HCT116 (cell line): Measurements from ENCODE around the gene GRM5. TPM values are rescaled to one million over a fixed set of nuclear protein-coding genes. Genes with fewer than 3 reads are reported as not detected.

Experiments used
- ATAC-seq: fragments of 200-7000 bp; cut with Tn5 transposase; 2 replicates; pipeline ENCODE4 v1.9.1; 2020; ENCODE audit warnings: mild to moderate bottlenecking, moderate library complexity
- BruUV-seq: library from RNA; stranded (reverse); fragments of 400-500 nt; replicated peaks from 2 replicates; lab custom pipeline; 2021; lab: Mats Ljungman, UMichigan
- CTCF ChIA-PET: fragments of 300-600 bp; sonication (Branson Sonifier 250); formaldehyde crosslinking; loops from one replicate; lab custom pipeline; 2021; ENCODE audit warnings: antibody characterized with exemption; lab: Charles Lee
- POLR2A ChIA-PET: fragments of 300-600, 350-600 bp; sonication (Branson Sonifier 250); formaldehyde crosslinking; loops from one replicate; lab custom pipeline; 2021; ENCODE audit warnings: antibody characterized with exemption; lab: Charles Lee
- RAD21 ChIA-PET, 2 experiments: fragments of 300-600 bp; sonication (Branson Sonifier 250); formaldehyde crosslinking; loops; one replicate each; lab custom pipeline; 2023; ENCODE audit warnings: low total read pairs in 2 of 2; ENCODE audit not compliant: uncharacterized antibody in 2 of 2, unreplicated experiment in 2 of 2, low non-redundant PET in 1 of 2; lab: Charles Lee
- DNase-seq: peaks from one replicate; pipeline ENCODE4 v3.0.0-alpha.2; 2010; ENCODE audit warnings: low read depth, low spot score
- H2AFZ ChIP-seq: fragments of 200-600 bp; shearing (Covaris generic), sonication (generic); 2 replicates; pipeline ENCODE4 v1.6.1; 2017; ENCODE audit warnings: low read depth, mixed run types, mixed read lengths, antibody characterized with exemption, low read length; ENCODE audit not compliant: poor library complexity, severe bottlenecking
- H3K27ac ChIP-seq: 2 replicates; pipeline ENCODE4 v1.5.1; 2012; ENCODE audit warnings: low read depth, low read length
- H3K27me3 ChIP-seq: fragments of 200-600 bp; sonication (generic); 2 replicates; pipeline ENCODE4 v1.6.1; 2016; ENCODE audit warnings: mixed run types, low read length, mixed read lengths; ENCODE audit not compliant: insufficient read depth
- H3K36me3 ChIP-seq, 2 experiments: fragments of 200-500 bp in 1 of 2; fragments of 200-600 bp in 1 of 2; sonication (Bioruptor generic) in 1 of 2; sonication (generic) in 1 of 2; 2 replicates each; pipeline versions ENCODE4 v1.5.1 to v1.6.1; 2014 to 2016; ENCODE audit warnings: low read length in 2 of 2, inconsistent platforms in 1 of 2, mixed read lengths in 1 of 2, mixed run types in 1 of 2; ENCODE audit not compliant: insufficient read depth in 2 of 2, control insufficient read depth in 1 of 2
- H3K4me1 ChIP-seq, 2 experiments: fragments of 200-600 bp in 1 of 2; sonication (generic) in 1 of 2; 2 replicates each; pipeline versions ENCODE4 v1.5.1 to v1.6.1; 2012 to 2017; ENCODE audit warnings: low read length in 2 of 2, inconsistent platforms in 1 of 2, mild to moderate bottlenecking in 1 of 2, mixed read lengths in 1 of 2, mixed run types in 1 of 2, moderate library complexity in 1 of 2; ENCODE audit not compliant: insufficient read depth in 2 of 2, control insufficient read depth in 1 of 2
- H3K4me2 ChIP-seq: fragments of 200-600 bp; sonication (generic); 2 replicates; pipeline ENCODE4 v1.6.1; 2017; ENCODE audit warnings: mixed run types, low read length, mixed read lengths
- H3K4me3 ChIP-seq, 2 experiments: fragments of 200-600 bp in 1 of 2; sonication (generic) in 1 of 2; replicated peaks in 1 of 2; 2 replicates each; pipeline ENCODE4 v1.5.1; 2011 to 2016; ENCODE audit warnings: low read length in 2 of 2, control low read depth in 1 of 2, low read depth in 1 of 2, mild to moderate bottlenecking in 1 of 2, mixed read lengths in 1 of 2, mixed run types in 1 of 2
- H3K79me2 ChIP-seq: fragments of 200-600 bp; sonication (generic); 2 replicates; pipeline ENCODE4 v1.6.1; 2017; ENCODE audit warnings: mild to moderate bottlenecking, mixed run types, low read length, moderate library complexity, mixed read lengths; ENCODE audit not compliant: insufficient read depth
- H3K9ac ChIP-seq: fragments of 200-600 bp; sonication (generic); 2 replicates; pipeline ENCODE4 v1.6.1; 2016; ENCODE audit warnings: low read length, mixed read lengths
- H3K9me2 ChIP-seq: fragments of 200-600 bp; sonication (generic), shearing (Covaris generic); 2 replicates; pipeline ENCODE4 v1.6.1; 2017; ENCODE audit warnings: mixed run types, mild to moderate bottlenecking, moderate library complexity; ENCODE audit not compliant: insufficient read depth
- H3K9me3 ChIP-seq, 2 experiments: fragments of 200-500 bp in 1 of 2; fragments of 200-600 bp in 1 of 2; sonication (Bioruptor generic) in 1 of 2; sonication (generic) in 1 of 2; 2 replicates each; pipeline ENCODE4 v1.6.1; 2014 to 2017; ENCODE audit warnings: low read length in 2 of 2, mixed read lengths in 2 of 2, inconsistent platforms in 1 of 2, low read depth in 1 of 2, mild to moderate bottlenecking in 1 of 2, mixed run types in 1 of 2, moderate library complexity in 1 of 2; ENCODE audit not compliant: control insufficient read depth in 1 of 2, insufficient read depth in 1 of 2
- H4K20me1 ChIP-seq: fragments of 200-600 bp; sonication (generic), shearing (Covaris generic); 2 replicates; pipeline ENCODE4 v1.6.1; 2017; ENCODE audit warnings: mixed run types, mild to moderate bottlenecking, moderate library complexity; ENCODE audit not compliant: insufficient read depth
- EGR1 ChIP-seq: IDR thresholded peaks from 2 replicates; pipeline ENCODE4 v1.6.1; 2012; ENCODE audit warnings: low read depth
- ELF1 ChIP-seq: IDR thresholded peaks from 2 replicates; pipeline ENCODE4 v1.6.1; 2012; ENCODE audit warnings: low read depth, borderline replicate concordance
- EZH2 ChIP-seq: fragments of 200-600 bp; sonication (generic); IDR thresholded peaks from 2 replicates; pipeline ENCODE4 v1.6.1; 2017; ENCODE audit warnings: antibody characterized with exemption, mixed run types
- EZH2phosphoT487 ChIP-seq: fragments of 200-600 bp; IDR thresholded peaks from 2 replicates; pipeline ENCODE4 v1.6.1; 2018; ENCODE audit warnings: antibody characterized with exemption, borderline replicate concordance
- FOSL1 ChIP-seq: IDR thresholded peaks from 2 replicates; pipeline ENCODE4 v1.6.1; 2012; ENCODE audit warnings: low read depth
- POLR2A ChIP-seq: IDR thresholded peaks from 2 replicates; pipeline ENCODE4 v1.7.0; 2011; ENCODE audit warnings: borderline replicate concordance; ENCODE audit not compliant: insufficient read depth, insufficient read length; ENCODE audit errors: extremely low read depth
- RAD21 ChIP-seq: IDR thresholded peaks from 2 replicates; pipeline ENCODE4 v1.6.1; 2012; ENCODE audit warnings: low read depth, mild to moderate bottlenecking
- SIN3A ChIP-seq: IDR thresholded peaks from 2 replicates; pipeline ENCODE4 v1.6.1; 2012; ENCODE audit warnings: low read depth
- SP1 ChIP-seq: IDR thresholded peaks from 2 replicates; pipeline ENCODE4 v1.6.1; 2012; ENCODE audit warnings: low read depth
- SRF ChIP-seq: IDR thresholded peaks from 2 replicates; pipeline ENCODE4 v1.6.1; 2012; ENCODE audit warnings: low read depth
- TCF7L2 ChIP-seq: IDR thresholded peaks from 2 replicates; pipeline ENCODE4 v1.7.0; 2011; ENCODE audit warnings: borderline replicate concordance, inconsistent platforms; ENCODE audit not compliant: insufficient read depth, insufficient read length; ENCODE audit errors: extremely low read depth
- YY1 ChIP-seq: IDR thresholded peaks from 2 replicates; pipeline ENCODE4 v1.6.1; 2011; ENCODE audit warnings: low read length, low read depth, moderate library complexity, mild to moderate bottlenecking; ENCODE audit not compliant: insufficient replicate concordance; ENCODE audit errors: extremely low read depth
- intact Hi-C: fragments of 100-400 bp; cut with micrococcal nuclease; formaldehyde crosslinking; loops from 2 replicates; pipeline ENCODE4 v1.10.0; 2022
- total RNA-seq: library from RNA; stranded (reverse); gene quantifications from one replicate; pipeline ENCODE4 v1.2.1, GENCODE V29; 2021; ENCODE audit not compliant: unreplicated experiment

The GRM5 gene
- total RNA-seq, 1 experiment from 2014 or later = not detected

GRCh38 chr11:88523386-88524071, 542.3 kb downstream of the GRM5 start:
- H3K79me2 ChIP-seq = no peaks in the 10 kb centered on the region
- TF ChIP-seq TCF7L2 (no peak), POLR2A (no peak), RAD21 (no peak), SRF (no peak), SIN3A (no peak), EGR1 (no peak), ELF1 (no peak)
- H3K9ac ChIP-seq = no peak overlapping the region
- no peaks in the 10 kb centered on the region for H3K4me1 ChIP-seq
- no peaks in the 10 kb centered on the region for H3K36me3 ChIP-seq
- no peak overlapping the region for H3K27ac ChIP-seq
- H3K4me2 ChIP-seq = no peak overlapping the region
- ChIA-PET POLR2A (no interaction called here), RAD21 (no interaction called here), CTCF (no interaction called here)
- H3K27me3 ChIP-seq = no peaks in the 10 kb centered on the region
- H2AFZ ChIP-seq = no peak overlapping the region
- DNase-seq (no peak), ATAC-seq (no peak)
- no peaks in the 10 kb centered on the region for H3K9me3 ChIP-seq
- no peaks in the 10 kb centered on the region for H3K9me2 ChIP-seq
- no peaks in the 10 kb centered on the region for H4K20me1 ChIP-seq
- intact Hi-C loops = no loop called here
- no TSS peak for BruUV-seq
- H3K4me3 ChIP-seq = no peak overlapping the region

GRCh38 chr11:88522624-88523385, 543.0 kb downstream of the GRM5 start:
- Histone ChIP-seq H3K79me2 (no peaks in the 10 kb centered on the region), H3K9me3 (no peaks in the 10 kb centered on the region), H3K4me2 (no peak overlapping the region), H3K4me1 (no peaks in the 10 kb centered on the region), H4K20me1 (no peaks in the 10 kb centered on the region), H3K27ac (no peak overlapping the region), H3K27me3 (no peaks in the 10 kb centered on the region), H3K4me3 (no peak overlapping the region), H3K9ac (no peak overlapping the region), H3K9me2 (no peaks in the 10 kb centered on the region), H3K36me3 (no peaks in the 10 kb centered on the region), H2AFZ (no peak overlapping the region)
- RAD21 ChIA-PET = no interaction called here
- no TSS peak for BruUV-seq
- DNase-seq = no peak
- no peak for ATAC-seq
- TF ChIP-seq FOSL1 = no peak
- no peak for TF ChIP-seq EZH2phosphoT487
- TF ChIP-seq SIN3A = no peak
- TF ChIP-seq YY1 = no peak
- no peak for TF ChIP-seq EZH2
- TF ChIP-seq POLR2A = no peak
- no peak for TF ChIP-seq RAD21
- TF ChIP-seq SP1 = no peak
- CTCF ChIA-PET = no interaction called here
- POLR2A ChIA-PET = no interaction called here
- intact Hi-C loops = no loop called here
